H54 (cell line): ENCODE data around the gene GPC6.
"Not testable (repeated sequence)": the region's sequence is repeated elsewhere in the genome, so short reads cannot be mapped to it uniquely, and the experiment has no call there.

Experiments used
- DNase-seq: peaks from one replicate; pipeline ENCODE4 v3.0.0; 2011; ENCODE audit warnings: low spot score, mixed read lengths; ENCODE audit not compliant: insufficient read length
- FAIRE-seq: peaks from 3 replicates; lab custom pipeline; 2011; peaks lifted over from hg19 to GRCh38; lab: Jason Lieb, UNC
- POLR2A ChIP-seq: IDR thresholded peaks from 2 replicates; pipeline ENCODE4 v1.6.1; 2011; ENCODE audit warnings: low read depth, mild to moderate bottlenecking, low read length

Gene GPC6

DNA sequence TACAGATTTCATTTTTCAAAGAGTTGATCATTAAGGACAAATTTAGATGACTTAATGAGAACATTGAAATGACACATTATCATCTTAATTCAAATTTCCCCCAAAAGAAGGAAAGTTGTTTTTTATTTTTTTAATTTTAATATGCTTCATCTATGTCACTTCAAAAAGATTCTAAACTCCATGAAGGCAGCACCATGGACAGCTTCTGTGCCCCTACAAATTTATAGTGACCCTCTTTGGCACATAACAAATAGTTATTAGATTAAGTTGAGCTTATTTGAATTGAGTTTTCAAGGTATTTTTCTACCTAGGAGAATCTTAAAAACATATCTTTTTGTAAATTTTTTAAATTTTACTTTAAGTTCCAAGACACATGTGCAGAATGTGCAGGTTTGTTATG is 1054.2 kb downstream of the GPC6 start:
- TF ChIP-seq POLR2A: no peak
- FAIRE-seq: no peak

DNA sequence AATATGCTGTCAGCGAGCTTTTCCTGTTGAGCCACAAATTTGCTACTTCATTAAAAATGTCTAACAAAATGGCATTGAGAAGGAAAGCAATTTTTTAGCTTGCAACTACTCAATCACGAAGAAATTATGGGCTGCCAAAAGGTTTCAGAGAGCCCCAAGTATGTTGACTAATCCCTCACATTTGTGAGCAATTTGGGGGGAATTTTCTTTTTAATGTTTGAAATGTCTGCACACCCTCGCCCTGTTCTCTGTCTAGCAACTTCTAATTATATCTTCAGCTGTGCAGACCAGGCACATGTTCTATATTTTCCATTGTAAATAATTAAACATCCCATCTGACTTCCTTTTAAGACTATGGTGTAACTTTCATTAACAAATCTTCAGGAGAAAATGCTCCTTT is 1060.0 kb downstream of the GPC6 start:
- peak; percentile 70 for FAIRE-seq

More for the DNA sequence above, 1054.2 kb downstream of the GPC6 start:
- DNase-seq: no peak

DNA sequence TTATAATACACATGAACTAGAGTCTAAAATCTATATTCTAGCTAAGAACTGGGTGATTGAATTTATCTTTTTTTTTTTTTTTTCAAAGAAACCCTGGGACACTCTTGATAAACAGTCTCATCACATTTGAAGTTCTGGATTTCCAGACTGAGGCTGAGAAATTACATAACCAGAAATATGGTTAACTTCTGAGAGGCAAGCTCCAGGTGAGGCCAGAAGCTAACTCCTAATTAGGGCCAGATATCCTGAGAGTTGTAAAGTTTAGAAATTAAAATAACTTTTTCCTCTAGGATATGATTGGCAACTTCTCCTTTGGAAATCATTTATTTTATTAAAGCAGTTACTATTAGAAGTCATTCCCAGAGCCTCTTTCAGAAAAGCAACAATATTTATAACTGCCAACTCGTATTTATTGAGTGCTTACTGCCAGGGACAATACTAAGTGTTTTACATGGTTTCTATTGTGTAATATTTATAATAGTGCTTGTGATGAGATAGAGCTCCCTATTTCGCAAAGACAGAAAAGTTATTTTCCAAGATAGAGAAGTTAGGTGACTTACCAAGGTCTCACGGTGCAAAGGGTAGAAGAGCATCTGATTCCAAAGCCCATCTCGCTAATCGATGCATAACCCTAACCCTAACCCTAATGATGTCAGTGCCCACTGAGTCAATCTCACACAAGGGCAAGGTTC is 1065.2 kb downstream of the GPC6 start:
- TF ChIP-seq POLR2A: no peak
- DNase-seq (no peak), FAIRE-seq (no peak)

More for the DNA sequence above, 1060.0 kb downstream of the GPC6 start:
- no peak for TF ChIP-seq POLR2A
- no peak for DNase-seq

DNA sequence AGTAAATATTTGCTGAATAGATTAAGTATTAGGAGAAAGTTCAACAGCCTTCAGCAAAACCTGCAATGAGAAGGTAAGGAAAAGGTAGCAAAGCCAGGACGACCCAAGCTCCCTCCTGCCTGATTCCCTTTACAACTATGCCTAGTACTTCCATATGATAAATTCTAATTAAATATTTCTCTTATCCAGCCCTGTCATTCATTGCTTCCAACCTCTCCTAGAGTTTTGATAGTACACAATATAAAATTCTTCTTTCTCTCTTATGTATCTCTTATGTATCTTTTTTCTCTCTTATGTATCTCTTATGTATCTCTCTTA is 1065.7 kb downstream of the GPC6 start:
- FAIRE-seq (no peak), DNase-seq (no peak)
- no peak for TF ChIP-seq POLR2A

DNA sequence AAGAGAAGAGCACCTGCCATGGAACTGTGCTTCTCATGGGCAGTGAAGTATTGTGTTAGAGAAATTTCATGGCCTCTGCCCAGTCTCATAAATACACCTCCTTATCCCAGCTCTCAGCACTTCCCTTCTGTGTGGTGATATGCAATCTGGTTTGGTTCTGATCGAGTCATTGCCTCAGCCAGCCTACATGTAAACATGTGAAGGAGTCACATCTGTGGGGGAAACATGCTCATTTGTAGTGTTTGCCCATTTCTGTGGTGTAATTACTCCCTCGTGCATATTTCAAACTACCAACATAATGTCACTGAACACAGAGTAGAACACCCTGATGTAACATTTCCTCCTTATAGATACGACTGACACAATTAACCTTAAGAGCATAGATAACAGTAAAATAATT is 1069.9 kb downstream of the GPC6 start:
- DNase-seq (no peak), FAIRE-seq (peak; percentile 33)
- TF ChIP-seq POLR2A: no peak

DNA sequence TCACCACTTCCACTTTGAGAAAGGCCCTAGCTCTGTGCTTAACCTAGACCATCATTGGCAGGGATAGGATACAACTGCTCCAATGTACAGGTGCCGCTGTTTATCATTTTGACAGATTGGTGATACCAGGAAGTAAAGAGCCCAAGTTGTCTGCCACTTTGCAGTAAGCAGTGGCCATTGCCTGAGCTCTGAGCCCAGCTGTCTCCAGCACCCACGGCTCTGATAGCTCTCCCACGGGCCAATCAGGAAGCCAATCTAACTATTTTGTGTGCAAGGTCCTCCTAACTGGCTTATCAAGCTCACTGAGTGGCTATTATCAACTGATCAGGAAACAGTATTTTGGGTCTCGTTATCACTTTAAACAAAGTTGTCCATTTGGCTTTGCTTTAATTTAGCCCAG is 1071.7 kb downstream of the GPC6 start:
- peak; percentile 57 for FAIRE-seq
- TF ChIP-seq POLR2A: no peak
- DNase-seq: no peak

DNA sequence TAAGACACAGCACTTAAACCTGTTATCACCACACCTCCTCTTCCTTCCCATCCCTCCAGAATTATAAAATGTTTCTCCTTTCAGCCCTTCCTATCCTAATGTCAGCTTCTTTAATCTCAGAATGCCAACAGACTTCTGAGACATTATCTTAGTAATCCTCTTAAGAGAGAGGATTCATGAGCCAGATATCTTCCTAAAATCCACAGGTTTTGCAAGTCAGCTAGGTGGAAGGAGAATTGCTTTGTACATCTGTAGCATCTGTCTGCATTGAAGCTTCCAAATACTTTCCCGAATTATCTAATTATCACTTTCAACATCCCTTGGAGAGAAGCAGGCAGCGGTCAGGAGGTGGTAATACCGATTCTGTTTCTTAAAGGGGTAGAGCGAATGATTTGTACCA is 1073.8 kb downstream of the GPC6 start:
- no peak for FAIRE-seq
- no peak for DNase-seq
- no peak for TF ChIP-seq POLR2A

DNA sequence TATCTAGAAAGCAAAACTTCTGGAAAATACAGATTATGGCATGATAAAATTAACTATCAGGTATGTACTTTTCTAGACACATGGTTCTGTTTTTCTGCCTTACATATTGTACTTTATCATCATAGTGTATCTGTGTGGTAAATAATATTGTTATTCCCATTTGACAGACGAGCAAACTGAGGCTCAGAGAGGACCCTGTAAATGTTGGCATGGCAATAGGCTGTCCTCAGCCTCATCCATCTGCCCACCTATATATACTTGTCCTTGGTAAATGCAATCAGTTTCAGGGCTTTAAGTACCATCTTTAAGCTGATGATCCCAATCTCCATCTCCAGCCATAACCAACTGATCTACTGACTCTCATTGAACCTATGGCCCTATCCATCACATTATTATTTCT is 1074.9 kb downstream of the GPC6 start:
- TF ChIP-seq POLR2A: no peak
- no peak for FAIRE-seq
- no peak for DNase-seq

DNA sequence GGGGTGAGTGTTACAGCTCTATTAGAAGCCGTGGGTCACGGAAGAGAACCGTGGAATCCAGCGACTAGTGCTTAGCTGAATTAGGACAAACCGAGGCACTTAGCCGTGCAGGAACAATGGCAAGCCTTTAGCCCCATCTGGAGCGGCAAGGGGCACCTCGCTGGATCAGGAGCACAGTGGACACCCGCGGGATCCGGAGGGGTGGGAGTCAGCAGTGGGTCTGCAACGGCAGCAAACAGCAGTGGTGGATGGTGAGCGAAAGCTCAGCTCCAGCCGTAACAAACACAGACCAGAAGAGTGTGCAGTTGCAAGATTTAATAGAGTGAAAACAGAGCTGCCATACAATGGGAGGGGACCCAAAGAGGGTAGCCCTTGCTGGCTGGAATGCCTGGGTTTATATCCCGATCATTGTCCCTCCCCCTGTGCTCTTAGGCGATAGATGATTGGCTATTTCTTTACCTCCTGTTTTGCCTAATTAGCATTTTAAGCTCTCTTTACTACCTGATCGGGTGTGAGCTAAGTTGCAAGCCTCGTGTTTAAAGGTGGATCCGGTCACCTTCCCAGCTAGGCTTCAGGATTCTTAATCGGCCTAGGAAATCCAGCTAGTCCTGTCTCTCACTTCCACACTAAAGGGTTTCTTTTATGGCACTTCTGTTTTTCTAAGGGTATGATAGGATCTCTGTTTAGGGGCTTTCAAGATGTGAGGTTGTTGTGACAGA is 1076.4 kb downstream of the GPC6 start:
- not testable (repeated sequence) for FAIRE-seq

DNA sequence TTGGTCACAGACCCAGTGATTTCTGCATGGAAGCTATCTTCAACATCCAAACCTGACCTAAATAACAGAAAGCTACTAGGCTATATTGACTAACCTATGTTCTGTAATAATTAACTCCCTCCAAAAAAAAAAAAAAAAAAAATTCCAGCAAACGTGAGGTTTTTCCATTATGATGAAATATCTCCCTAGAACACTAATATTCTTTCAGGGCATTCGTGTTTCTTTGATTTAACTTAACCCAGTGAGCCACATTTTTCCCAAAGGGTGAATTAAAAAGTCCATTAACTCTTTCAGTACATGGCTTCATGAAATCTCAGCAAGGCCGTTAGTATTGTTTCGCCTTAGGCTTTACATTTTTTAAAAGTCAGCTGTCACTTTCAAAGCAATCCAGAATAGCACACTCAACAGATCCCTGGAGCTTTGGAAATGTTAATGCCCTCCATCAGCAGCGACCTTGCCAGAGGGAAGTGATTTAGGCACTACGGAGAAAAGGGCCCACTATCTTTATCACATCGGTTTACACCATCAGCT is 1077.1 kb downstream of the GPC6 start:
- TF ChIP-seq POLR2A: no peak
- FAIRE-seq (peak; percentile 27), DNase-seq (no peak)

More for the DNA sequence above, 1076.4 kb downstream of the GPC6 start:
- not testable (repeated sequence) for DNase-seq

DNA sequence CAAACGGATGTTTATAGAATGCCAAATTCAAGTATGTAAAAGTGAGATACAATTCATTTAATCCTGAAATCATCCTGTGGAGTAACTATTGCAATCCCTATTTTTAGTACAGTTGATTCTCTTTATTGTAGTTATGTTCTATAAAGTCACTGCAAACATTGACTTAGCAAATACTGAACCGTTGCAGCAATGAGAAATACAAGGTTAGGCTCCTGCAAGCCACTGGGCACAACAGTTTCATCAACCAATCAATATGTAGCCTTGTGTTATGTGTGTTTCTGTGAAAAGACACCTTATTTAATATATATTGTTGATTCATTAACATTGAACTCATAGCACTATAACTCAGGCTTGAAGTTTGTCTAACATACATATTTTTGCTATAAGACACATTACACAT is 1078.4 kb downstream of the GPC6 start:
- TF ChIP-seq POLR2A: no peak
- DNase-seq (no peak), FAIRE-seq (no peak)

DNA sequence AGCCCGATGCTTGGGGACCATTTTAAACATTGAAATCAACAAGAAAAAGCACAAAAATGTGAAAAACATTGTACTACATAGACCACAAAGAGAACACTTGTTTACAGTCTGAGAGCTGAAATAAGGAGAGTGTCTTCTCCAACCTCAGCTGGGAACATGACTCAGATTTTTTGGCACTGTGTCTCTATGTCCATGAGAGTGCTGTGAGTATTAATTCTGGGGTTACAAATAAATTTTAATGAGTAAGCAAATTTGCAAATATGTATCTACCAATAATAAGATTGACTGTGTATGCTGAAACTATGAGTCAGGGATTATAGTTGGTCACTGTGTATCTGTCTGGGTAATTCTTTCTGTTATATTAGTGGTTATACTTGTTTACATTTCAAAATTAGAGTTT is 1078.9 kb downstream of the GPC6 start:
- no peak for TF ChIP-seq POLR2A
- no peak for DNase-seq
- peak; percentile 98 for FAIRE-seq

DNA sequence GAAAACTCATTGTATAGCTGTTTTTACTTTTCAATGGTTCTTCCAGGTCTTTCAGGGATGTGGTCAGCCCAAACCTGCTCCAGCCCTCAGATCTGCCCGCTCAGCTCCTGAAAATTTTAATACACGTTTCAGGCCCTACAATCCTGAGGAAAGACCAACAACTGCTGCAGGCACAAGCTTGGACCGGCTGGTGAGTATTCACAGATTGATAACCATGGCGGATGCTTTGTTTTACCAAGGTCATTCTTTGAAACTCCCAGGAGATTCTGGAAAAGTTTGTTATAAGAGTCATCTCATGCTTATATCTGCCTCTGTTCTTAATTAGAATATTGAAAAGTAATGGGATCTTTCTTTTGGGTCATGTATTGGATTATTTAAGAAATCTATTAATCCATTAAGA is 1079.3 kb downstream of the GPC6 start:
- DNase-seq (no peak), FAIRE-seq (no peak)
- no peak for TF ChIP-seq POLR2A

DNA sequence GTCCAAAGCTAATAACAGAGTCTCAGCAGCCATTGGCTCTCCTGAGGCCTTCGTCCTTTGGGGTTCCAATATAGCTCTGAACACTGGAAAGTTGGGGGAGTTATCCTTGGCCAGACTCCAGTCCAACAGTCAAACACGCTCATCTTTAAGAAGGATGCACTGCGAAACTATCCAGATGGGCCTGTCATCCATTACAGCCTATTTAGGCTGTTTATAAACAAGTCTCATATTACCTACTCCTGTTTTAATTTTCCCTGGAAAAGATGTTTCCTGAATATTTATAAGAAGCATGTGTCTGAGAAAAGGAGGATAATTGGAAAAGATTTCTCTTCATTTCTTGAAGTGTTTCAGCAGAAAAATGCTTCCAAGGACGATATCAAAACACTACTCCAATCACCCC is 1082.2 kb downstream of the GPC6 start:
- DNase-seq (no peak), FAIRE-seq (peak; percentile 91)
- TF ChIP-seq POLR2A: no peak

DNA sequence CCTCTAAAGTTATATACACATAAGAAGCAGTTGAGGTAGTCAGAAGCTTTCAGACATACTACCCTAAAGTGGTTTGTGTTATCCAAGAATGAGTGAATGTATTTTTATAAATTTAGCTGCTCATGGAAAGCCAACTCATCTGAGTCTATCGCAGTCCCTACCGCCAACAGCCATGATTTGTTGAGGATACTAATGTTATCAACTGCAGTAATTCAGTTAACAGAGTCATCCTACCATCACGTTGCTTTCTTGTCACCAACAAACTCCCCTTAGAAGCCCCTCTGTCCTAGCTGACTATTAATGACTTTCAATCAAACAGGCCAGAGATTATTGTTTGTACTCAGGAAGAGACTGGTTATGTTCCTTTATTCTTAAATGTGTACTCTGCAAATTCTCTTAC is 1083.0 kb downstream of the GPC6 start:
- DNase-seq (no peak), FAIRE-seq (no peak)
- no peak for TF ChIP-seq POLR2A
